BLaER1 (cell line): ENCODE results near the gene LRRC4C.

Source experiments
- H3K27ac ChIP-seq: shearing (Covaris generic); formaldehyde crosslinking; 2 replicates; pipeline ENCODE4 v1.8.1; 2022
- H3K27me3 ChIP-seq: shearing (Covaris generic); formaldehyde crosslinking; 2 replicates; pipeline ENCODE4 v1.8.1; 2022
- H3K36me3 ChIP-seq: shearing (Covaris generic); formaldehyde crosslinking; 2 replicates; pipeline ENCODE4 v1.8.1; 2022
- H3K4me1 ChIP-seq: shearing (Covaris generic); formaldehyde crosslinking; 2 replicates; pipeline ENCODE4 v1.8.1; 2022
- H3K4me2 ChIP-seq: shearing (Covaris generic); formaldehyde crosslinking; 2 replicates; pipeline ENCODE4 v1.8.1; 2022
- H3K4me3 ChIP-seq: shearing (Covaris generic); formaldehyde crosslinking; 2 replicates; pipeline ENCODE4 v1.8.1; 2022
- H3K9ac ChIP-seq: shearing (Covaris generic); formaldehyde crosslinking; 2 replicates; pipeline ENCODE4 v1.8.1; 2022
- H3K9me3 ChIP-seq: shearing (Covaris generic); formaldehyde crosslinking; 2 replicates; pipeline ENCODE4 v1.8.1; 2022
- H4K20me1 ChIP-seq: shearing (Covaris generic); formaldehyde crosslinking; 2 replicates; pipeline ENCODE4 v1.8.1; 2022
- Cebpa-rat ChIP-seq: shearing (Covaris generic); IDR thresholded peaks from 2 replicates; pipeline ENCODE4 v1.8.1; 2022

Gene LRRC4C

GRCh38 chr11:40388097-40388818 is 1071.2 kb downstream of the LRRC4C start:
- no peaks in the 10 kb centered on the region for H3K4me1 ChIP-seq
- no peak for TF ChIP-seq Cebpa-rat
- no peaks in the 10 kb centered on the region for H3K36me3 ChIP-seq
- no peak overlapping the region for H3K27ac ChIP-seq
- H3K27me3 ChIP-seq, result no peaks in the 10 kb centered on the region
- H4K20me1 ChIP-seq, result no peaks in the 10 kb centered on the region
- no peak overlapping the region for H3K4me2 ChIP-seq
- H3K9ac ChIP-seq, result no peak overlapping the region
- no peak overlapping the region for H3K4me3 ChIP-seq
- no peaks in the 10 kb centered on the region for H3K9me3 ChIP-seq

GRCh38 chr11:40387240-40387980 is 1072.0 kb downstream of the LRRC4C start:
- no peaks in the 10 kb centered on the region for H3K4me1 ChIP-seq
- no peak overlapping the region for H3K9ac ChIP-seq
- no peak overlapping the region for H3K4me2 ChIP-seq
- H3K9me3 ChIP-seq, result no peaks in the 10 kb centered on the region
- H3K36me3 ChIP-seq, result no peaks in the 10 kb centered on the region
- no peak for TF ChIP-seq Cebpa-rat
- no peaks in the 10 kb centered on the region for H3K27me3 ChIP-seq
- no peaks in the 10 kb centered on the region for H4K20me1 ChIP-seq
- no peak overlapping the region for H3K4me3 ChIP-seq
- H3K27ac ChIP-seq, result no peak overlapping the region

DNA sequence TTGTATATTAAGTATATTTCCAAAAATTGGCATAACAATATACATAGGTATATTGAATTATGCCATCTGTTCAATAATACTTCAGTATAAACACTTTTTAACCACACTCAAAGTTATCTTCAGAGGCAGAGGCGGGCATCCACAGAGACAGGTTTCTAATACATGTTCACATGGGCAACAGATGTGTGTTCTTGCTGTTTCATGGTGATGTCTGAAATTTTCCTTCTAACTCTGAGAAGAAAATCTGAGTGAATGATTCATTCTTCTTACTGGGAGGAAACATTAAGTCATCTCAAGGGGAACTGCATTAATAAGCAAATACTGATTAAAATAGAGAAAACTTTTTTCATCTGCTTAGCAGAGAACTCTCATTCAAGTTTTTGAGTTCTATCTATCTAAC is 1074.5 kb downstream of the LRRC4C start:
- Histone ChIP-seq H3K36me3 (no peaks in the 10 kb centered on the region), H3K27me3 (no peaks in the 10 kb centered on the region), H3K27ac (no peak overlapping the region), H3K4me2 (no peak overlapping the region), H3K9me3 (no peaks in the 10 kb centered on the region), H3K4me1 (no peaks in the 10 kb centered on the region), H4K20me1 (no peaks in the 10 kb centered on the region), H3K4me3 (no peak overlapping the region), H3K9ac (no peak overlapping the region)
- no peak for TF ChIP-seq Cebpa-rat

- H3K4me2 ChIP-seq, result no peak overlapping the region
- H4K20me1 ChIP-seq, result no peaks in the 10 kb centered on the region
- H3K4me1 ChIP-seq, result no peaks in the 10 kb centered on the region
- H3K27me3 ChIP-seq, result no peaks in the 10 kb centered on the region
- H3K4me3 ChIP-seq, result no peak overlapping the region
- no peak overlapping the region for H3K27ac ChIP-seq
- H3K36me3 ChIP-seq, result no peaks in the 10 kb centered on the region
- H3K9me3 ChIP-seq, result no peaks in the 10 kb centered on the region
- H3K9ac ChIP-seq, result no peak overlapping the region
- no peak for TF ChIP-seq Cebpa-rat
Observed at GRCh38 chr11:40381481-40381880, 1078.0 kb downstream of the LRRC4C start.

DNA sequence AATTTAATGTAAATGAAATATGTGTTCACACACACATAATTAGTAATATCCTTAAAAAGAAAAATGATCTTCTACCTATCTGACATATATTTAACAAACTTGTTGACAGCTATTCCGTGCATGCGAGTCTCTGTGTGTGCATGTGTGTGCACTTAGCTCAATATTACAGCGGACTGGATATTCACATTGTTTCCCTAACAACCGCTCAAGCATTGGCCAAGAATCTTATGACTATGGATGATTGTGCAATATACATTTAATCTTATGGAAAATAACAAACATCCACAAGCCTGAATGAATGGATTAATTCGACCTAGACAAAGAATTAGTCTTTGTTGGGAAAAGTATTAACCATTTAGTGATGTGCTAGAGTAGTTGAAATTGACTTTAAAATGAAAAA is 1078.6 kb downstream of the LRRC4C start:
- no peaks in the 10 kb centered on the region for H4K20me1 ChIP-seq
- no peaks in the 10 kb centered on the region for H3K9me3 ChIP-seq
- no peaks in the 10 kb centered on the region for H3K4me1 ChIP-seq
- no peak overlapping the region for H3K27ac ChIP-seq
- no peaks in the 10 kb centered on the region for H3K36me3 ChIP-seq
- TF ChIP-seq Cebpa-rat, result no peak
- H3K4me3 ChIP-seq, result no peak overlapping the region
- H3K27me3 ChIP-seq, result no peaks in the 10 kb centered on the region
- no peak overlapping the region for H3K4me2 ChIP-seq
- H3K9ac ChIP-seq, result no peak overlapping the region

GRCh38 chr11:40376331-40376730 is 1083.1 kb downstream of the LRRC4C start:
- no peak overlapping the region for H3K4me3 ChIP-seq
- no peak overlapping the region for H3K4me2 ChIP-seq
- no peaks in the 10 kb centered on the region for H3K36me3 ChIP-seq
- no peaks in the 10 kb centered on the region for H3K27me3 ChIP-seq
- H3K9ac ChIP-seq, result no peak overlapping the region
- H3K9me3 ChIP-seq, result no peaks in the 10 kb centered on the region
- H3K27ac ChIP-seq, result no peak overlapping the region
- TF ChIP-seq Cebpa-rat, result no peak
- no peaks in the 10 kb centered on the region for H3K4me1 ChIP-seq
- H4K20me1 ChIP-seq, result no peaks in the 10 kb centered on the region

- no peaks in the 10 kb centered on the region for H3K27me3 ChIP-seq
- H3K27ac ChIP-seq, result no peak overlapping the region
- H3K36me3 ChIP-seq, result no peaks in the 10 kb centered on the region
- H3K9me3 ChIP-seq, result no peaks in the 10 kb centered on the region
- H3K9ac ChIP-seq, result no peak overlapping the region
- H3K4me3 ChIP-seq, result no peak overlapping the region
- H4K20me1 ChIP-seq, result no peaks in the 10 kb centered on the region
- TF ChIP-seq Cebpa-rat, result no peak
- H3K4me2 ChIP-seq, result no peak overlapping the region
- H3K4me1 ChIP-seq, result no peaks in the 10 kb centered on the region
Observed at GRCh38 chr11:40370821-40371616, 1088.4 kb downstream of the LRRC4C start.

- Histone ChIP-seq H3K4me1 (no peaks in the 10 kb centered on the region), H3K9ac (no peak overlapping the region), H3K9me3 (no peaks in the 10 kb centered on the region), H4K20me1 (no peaks in the 10 kb centered on the region), H3K36me3 (no peaks in the 10 kb centered on the region), H3K4me3 (no peak overlapping the region), H3K27me3 (no peaks in the 10 kb centered on the region), H3K27ac (no peak overlapping the region), H3K4me2 (no peak overlapping the region)
- no peak for TF ChIP-seq Cebpa-rat
Observed at GRCh38 chr11:40360206-40360798, 1099.2 kb downstream of the LRRC4C start.

DNA sequence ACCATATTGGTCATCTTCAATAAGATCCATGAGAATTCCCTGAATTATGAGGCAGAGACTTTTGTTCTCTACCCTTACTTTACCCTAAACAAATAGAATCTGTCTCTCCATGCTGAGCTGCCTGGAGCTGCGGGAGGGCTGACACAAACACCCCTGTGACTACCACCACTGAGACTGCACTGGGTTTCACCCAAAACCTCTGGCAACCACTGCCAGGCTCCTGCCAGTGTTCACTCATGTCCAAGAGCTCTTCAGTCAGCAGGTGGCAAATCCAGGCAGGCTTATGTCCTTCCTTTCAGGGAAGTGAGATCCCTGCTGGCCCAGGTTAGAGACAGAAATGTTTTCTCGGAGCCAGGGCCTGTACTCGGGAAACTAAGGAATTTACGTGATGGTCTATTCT is 1105.3 kb downstream of the LRRC4C start:
- no peak overlapping the region for H3K27ac ChIP-seq
- H3K4me3 ChIP-seq, result no peak overlapping the region
- no peaks in the 10 kb centered on the region for H4K20me1 ChIP-seq
- H3K4me2 ChIP-seq, result no peak overlapping the region
- no peaks in the 10 kb centered on the region for H3K36me3 ChIP-seq
- H3K9me3 ChIP-seq, result no peaks in the 10 kb centered on the region
- H3K27me3 ChIP-seq, result no peaks in the 10 kb centered on the region
- no peak overlapping the region for H3K9ac ChIP-seq
- H3K4me1 ChIP-seq, result no peaks in the 10 kb centered on the region
- no peak for TF ChIP-seq Cebpa-rat
